ENCODE results near the gene SBNO1.
"Not testable (repeated sequence)": the region's sequence is repeated elsewhere in the genome, so short reads cannot be mapped to it uniquely, and the experiment has no call there.

Gene SBNO1

GRCh38 chr12:123364532-123365024 lies at the start of gene SBNO1:
Gene SBNO1, minus strand, starts transcription at chr12:123364847. Its CDS starts 14,406 bp downstream, at chr12:123350441.
- DNase-seq = peak; percentile 84 to 90

DNA sequence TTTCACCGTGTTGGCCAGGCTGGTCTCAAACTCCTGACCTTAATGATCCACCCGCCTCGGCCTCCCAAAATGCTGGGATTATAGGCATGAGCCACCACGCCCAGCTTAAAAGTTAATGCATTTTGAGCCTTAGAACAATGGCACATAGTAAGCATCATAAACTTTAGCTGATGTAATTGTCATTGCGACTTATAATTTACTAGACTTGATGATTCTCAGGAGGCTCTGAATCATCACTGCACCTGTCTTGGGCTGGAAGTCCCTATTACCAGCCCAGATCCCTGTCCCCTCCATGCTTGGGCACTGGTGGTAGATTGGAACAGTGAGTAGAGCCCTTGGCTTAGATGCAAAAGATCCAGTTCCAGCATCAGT lies 45.4 kb upstream of the SBNO1 start:
- DNase-seq = no peak

- DNase-seq = not testable (repeated sequence)
Observed at GRCh38 chr12:123409284-123410040, 44.8 kb upstream of the SBNO1 start.

- DNase-seq = not testable (repeated sequence)
Observed at GRCh38 chr12:123408619-123409018, 44.0 kb upstream of the SBNO1 start.

DNA sequence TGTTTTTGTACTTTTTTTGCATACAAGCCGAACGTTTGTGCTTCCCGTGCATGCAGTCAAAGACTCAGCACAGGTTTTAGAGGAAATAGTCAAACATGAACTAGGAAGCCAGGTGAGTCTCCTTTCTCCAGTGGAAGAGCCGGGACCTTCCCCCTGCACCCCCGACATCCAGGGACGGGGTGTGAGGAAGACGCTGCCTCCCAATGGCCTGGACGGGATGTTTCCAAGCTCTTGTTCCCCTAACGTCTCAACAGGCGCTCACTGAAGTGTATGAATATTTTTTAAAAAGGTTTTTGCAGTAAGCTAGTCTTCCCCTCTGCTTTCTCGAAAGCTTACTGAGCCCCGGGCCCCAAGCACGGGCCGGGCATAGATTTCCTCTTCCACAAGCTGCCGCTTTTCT lies 43.3 kb upstream of the SBNO1 start:
- DNase-seq = not testable (repeated sequence)

DNA sequence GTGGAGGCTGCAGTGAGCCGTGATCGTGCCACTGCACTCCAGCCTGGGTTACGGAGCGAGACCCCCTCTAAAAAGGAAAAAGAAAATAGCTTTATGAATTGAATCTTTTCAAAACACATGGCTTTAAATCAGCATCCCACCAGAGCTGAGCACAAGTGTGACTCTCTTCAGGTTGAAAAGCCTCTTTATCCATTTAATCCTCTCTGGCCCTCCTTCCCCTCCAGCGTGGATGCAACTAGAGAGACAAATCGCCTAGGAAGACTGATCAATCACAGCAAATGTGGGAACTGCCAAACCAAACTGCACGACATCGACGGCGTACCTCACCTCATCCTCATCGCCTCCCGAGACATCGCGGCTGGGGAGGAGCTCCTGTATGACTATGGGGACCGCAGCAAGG lies 42.6 kb upstream of the SBNO1 start:
- not testable (repeated sequence) for DNase-seq

DNA sequence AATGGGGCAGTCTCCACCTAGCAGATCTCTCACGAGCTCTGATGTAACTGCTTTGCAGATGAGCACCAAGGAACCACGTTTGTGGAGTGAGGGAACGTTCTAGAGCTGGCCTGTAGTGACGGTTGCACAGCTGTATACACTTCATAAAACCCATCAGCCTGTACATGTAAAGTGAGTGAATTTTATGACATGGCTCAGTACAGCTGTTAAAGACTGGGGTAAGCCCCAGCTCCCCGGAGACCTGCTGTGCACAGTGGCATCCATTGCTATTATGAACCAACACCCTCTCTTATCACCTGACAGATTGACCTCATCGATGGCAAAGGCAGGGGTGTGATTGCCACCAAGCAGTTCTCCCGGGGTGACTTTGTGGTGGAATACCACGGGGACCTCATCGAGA lies 39.9 kb upstream of the SBNO1 start:
- DNase-seq = no peak

- DNase-seq = no peak
Observed at GRCh38 chr12:123401753-123402683, 37.4 kb upstream of the SBNO1 start.

DNA sequence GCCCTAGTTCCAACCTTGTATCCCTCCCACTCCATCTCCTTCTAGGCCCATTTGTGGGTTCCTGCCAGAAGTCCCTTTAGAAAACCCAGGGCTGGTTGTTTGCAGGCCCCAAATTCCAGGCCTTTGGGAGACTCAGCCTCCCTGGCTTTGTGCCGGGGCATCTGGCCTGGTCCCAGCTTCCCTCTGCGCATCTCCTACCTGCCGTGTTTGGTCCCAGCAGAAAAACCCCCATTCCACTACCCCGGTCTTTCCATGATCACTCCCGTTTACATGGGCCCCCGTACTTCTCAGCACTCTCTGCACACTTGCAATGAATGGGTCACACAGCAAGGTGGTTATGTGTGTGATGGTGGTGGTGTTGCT lies 34.6 kb upstream of the SBNO1 start:
- DNase-seq = no peak

GRCh38 chr12:123398550-123399254 lies 34.1 kb upstream of the SBNO1 start:
- DNase-seq = no peak

DNA sequence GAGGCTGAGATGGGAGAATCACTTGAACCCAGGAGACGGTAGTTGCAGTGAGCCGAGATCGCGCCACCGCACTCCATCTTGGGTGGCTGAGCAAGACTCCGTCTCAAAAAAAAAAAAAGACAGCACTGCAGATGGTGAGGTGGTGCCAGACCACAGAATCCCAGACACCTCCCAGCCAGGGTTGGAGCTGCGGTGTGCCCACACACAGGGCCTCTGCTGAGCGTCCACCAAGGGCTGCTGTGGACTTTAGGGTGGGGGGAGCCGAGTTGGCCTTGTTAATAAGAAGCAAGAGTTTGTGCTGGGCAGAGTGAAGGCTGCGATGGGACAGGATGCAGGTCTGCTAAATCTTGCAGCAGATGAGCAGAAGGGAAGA lies 33.5 kb upstream of the SBNO1 start:
- no peak for DNase-seq

DNA sequence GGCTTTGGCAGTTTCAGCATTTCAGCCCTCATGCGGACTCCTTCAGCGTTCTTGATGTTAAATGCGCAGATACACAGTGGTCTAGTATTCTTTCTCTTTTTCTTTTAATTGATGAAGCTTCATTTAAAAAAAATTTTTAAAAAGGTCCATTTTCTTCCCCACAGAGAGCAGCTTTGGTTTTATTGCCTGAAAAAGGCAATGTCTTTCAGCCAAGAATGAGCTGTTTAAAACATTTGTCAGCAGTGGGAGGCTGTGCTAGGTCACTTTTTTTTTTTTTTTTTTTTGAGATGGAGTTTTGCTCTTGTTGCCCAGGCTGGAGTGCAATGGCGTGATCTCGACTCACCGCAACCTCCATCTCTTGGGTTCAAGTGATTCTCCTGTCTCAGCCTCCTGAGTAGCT lies 32.8 kb upstream of the SBNO1 start:
- DNase-seq = no peak

- DNase-seq = no peak
Observed at GRCh38 chr12:123396954-123397353, 32.3 kb upstream of the SBNO1 start.

GRCh38 chr12:123396543-123396942 lies 31.9 kb upstream of the SBNO1 start:
- no peak for DNase-seq

GRCh38 chr12:123395236-123395635 lies 30.6 kb upstream of the SBNO1 start:
- no peak for DNase-seq

GRCh38 chr12:123393747-123394146 lies 29.1 kb upstream of the SBNO1 start:
- DNase-seq = no peak

DNA sequence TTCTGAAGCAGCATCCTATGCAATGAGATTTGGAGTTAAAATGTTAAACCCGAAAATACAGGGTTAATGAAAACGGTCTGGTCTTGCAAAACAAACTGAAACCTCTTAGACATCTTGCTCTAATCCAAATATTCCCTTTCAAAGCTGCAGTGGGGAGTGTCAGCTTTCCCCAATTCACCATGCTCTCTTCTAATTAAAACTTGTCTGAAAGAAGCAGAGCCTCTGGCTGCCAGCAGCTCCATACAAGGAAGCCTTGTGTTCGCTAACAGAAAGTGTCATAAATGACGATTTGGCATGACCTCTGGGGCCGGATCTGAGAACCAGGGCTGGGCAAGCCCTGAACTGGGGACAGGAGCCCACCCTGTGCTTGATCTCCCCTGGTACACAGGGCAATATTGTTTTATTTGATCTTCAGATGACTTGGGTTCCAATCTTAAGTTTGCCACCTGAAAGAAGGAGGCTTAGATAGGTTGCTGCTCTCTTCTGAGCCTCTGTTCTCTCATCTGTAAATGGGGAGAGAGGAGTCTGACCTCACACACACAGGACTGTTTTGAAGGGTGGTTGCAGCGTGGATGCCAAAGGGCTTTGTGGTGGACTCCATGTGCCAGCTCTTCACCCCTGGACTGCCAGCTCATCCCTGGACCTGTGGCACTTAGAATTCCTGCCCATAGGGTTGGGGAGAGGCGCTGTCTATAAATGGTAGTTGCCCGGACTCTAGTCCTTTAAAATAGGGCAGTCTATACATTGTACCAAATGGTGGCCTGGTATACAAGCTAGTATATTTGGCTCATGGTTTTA lies 27.1 kb upstream of the SBNO1 start:
- no peak for DNase-seq

DNA sequence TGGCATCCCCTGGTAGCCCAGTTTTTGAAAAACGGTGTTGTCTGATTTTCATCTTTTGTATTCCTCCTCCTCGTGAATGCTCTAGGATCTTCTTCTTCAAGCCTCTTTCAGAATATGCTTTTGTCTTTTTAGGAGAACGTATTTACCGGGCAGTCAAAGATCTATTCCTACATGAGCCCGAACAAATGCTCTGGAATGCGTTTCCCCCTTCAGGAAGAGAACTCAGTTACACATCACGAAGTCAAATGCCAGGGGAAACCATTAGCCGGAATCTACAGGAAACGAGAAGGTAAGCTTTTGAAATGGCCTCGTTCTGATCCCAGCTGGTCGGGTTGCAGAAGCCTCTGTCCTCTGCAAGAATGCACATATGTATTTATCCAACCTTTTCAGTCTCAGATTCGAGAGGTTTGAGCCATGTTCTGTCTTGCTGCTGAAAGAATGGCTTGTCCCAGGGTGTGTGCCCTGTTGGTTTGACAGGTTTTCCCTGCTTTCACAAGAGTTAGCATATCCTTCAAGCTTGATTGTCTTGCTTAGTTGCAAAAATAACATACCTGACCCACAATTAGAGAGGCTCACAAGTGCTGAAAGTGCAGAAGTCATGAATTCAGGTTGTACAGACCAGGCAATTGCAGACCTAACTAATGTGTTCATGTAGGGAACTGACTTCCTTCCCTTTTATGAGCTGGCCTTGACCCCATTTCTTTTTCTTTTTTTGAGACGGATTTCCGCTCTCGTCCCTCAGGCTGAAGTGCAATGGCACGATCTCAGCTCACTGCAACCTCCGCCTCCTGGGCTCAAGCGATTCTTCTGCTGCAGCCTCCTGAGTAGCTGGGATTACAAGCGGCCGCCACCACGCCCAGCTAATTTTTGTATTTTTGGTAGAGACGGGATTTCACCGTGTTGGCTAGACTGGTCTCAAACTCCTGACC lies 26.1 kb upstream of the SBNO1 start:
- DNase-seq = no peak

GRCh38 chr12:123389560-123390351 lies 25.1 kb upstream of the SBNO1 start:
- no peak for DNase-seq

DNA sequence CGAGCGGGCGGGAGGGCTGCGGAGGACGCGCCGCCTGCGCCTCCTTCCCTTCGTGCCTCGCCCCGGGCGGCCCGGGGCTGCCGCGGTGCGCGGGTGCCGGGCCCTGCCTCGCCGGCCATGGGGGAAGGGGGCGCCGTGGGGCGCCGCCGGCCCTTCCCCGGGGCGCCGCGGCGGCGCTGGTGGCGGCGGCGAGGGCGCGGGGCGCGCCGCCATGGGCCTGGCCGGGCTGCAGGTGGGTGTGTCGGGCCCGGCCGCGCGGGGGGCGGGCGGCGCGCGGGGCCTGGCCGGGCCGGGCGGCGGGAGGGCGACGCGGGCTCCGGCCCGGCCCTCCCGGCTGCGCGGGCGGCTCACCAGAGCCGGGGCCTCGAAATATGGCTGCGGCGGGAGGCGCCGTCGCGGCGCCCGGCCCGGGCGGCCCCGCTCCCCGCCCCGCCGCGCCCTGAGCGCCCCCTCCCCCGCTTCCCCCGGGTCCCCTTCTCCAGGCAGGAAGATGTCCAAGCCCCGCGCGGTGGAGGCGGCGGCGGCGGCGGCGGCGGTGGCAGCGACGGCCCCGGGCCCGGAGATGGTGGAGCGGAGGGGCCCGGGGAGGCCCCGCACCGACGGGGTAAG lies 24.4 kb upstream of the SBNO1 start:
- DNase-seq = peak in 1 of 2 experiments; percentile 3

Measured in SHP77 (cell line).